ENCODE measurements around the gene ZCCHC7.

DNA sequence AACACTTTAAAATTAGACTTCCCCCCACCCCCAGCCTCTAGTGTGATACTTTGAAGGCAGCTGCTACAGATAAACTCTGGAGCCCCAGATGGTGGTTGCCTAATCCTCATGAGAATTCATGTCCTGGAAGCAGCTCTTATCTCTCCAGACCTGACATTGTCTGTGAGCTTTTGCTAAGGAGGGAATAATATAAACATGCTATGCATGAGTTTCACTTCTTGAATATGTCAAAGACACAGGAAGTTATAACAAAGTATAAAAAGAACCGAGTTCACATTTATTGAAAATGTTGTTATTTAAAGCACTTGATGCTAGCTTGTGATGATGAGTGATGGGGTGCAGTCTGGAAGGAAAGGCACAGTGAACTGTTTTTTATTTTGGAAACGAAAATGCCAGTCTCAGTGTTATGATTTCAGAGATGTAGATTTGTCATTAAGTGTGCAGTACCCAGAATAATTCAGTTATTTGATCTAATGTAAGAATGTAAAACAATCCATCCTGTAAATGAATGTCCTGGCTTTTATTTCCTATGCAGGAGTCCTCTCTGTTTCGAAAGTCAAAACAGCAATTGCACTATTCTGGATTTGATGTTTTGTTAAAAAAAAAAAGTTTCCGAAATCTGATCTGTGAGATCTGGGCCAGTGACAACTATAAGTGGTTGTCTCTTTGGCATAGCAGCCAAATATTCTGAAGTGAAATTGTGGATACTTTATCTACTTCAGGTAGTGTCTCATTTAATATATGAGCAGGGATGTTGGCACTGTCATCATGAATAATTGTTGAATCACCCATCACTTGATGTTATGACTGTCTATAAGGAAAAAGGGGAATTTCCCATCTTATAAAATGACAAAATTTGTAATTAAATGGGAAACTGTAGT, 77.0 kb downstream of the ZCCHC7 start:
- TF ChIP-seq EZH2 (IDR thresholded peaks at IDR 0.05; ENCODE audit: borderline replicate concordance, insufficient read depth, low read length, poor library complexity, severe bottlenecking) (no peak), POLR2AphosphoS5 (IDR thresholded peaks at IDR 0.05) (no peak), RAD21 (conservative IDR thresholded peaks at IDR 0.05) (no peak), SMC3 (conservative IDR thresholded peaks at IDR 0.05; ENCODE audit: poor library complexity) (no peak), MXI1 (conservative IDR thresholded peaks at IDR 0.05; ENCODE audit: poor library complexity, severe bottlenecking) (no peak), EP300 (conservative IDR thresholded peaks at IDR 0.05; ENCODE audit: poor library complexity, severe bottlenecking) (no peak), TAF1 (IDR thresholded peaks at IDR 0.05; ENCODE audit: low read depth) (no peak)
- TF ChIP-seq, protein P1, sequence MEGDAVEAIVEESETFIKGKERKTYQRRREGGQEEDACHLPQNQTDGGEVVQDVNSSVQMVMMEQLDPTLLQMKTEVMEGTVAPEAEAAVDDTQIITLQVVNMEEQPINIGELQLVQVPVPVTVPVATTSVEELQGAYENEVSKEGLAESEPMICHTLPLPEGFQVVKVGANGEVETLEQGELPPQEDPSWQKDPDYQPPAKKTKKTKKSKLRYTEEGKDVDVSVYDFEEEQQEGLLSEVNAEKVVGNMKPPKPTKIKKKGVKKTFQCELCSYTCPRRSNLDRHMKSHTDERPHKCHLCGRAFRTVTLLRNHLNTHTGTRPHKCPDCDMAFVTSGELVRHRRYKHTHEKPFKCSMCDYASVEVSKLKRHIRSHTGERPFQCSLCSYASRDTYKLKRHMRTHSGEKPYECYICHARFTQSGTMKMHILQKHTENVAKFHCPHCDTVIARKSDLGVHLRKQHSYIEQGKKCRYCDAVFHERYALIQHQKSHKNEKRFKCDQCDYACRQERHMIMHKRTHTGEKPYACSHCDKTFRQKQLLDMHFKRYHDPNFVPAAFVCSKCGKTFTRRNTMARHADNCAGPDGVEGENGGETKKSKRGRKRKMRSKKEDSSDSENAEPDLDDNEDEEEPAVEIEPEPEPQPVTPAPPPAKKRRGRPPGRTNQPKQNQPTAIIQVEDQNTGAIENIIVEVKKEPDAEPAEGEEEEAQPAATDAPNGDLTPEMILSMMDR (IDR thresholded peaks at IDR 0.05; ENCODE audit: poor library complexity, severe bottlenecking), result no peak
- TF ChIP-seq, protein P2, sequence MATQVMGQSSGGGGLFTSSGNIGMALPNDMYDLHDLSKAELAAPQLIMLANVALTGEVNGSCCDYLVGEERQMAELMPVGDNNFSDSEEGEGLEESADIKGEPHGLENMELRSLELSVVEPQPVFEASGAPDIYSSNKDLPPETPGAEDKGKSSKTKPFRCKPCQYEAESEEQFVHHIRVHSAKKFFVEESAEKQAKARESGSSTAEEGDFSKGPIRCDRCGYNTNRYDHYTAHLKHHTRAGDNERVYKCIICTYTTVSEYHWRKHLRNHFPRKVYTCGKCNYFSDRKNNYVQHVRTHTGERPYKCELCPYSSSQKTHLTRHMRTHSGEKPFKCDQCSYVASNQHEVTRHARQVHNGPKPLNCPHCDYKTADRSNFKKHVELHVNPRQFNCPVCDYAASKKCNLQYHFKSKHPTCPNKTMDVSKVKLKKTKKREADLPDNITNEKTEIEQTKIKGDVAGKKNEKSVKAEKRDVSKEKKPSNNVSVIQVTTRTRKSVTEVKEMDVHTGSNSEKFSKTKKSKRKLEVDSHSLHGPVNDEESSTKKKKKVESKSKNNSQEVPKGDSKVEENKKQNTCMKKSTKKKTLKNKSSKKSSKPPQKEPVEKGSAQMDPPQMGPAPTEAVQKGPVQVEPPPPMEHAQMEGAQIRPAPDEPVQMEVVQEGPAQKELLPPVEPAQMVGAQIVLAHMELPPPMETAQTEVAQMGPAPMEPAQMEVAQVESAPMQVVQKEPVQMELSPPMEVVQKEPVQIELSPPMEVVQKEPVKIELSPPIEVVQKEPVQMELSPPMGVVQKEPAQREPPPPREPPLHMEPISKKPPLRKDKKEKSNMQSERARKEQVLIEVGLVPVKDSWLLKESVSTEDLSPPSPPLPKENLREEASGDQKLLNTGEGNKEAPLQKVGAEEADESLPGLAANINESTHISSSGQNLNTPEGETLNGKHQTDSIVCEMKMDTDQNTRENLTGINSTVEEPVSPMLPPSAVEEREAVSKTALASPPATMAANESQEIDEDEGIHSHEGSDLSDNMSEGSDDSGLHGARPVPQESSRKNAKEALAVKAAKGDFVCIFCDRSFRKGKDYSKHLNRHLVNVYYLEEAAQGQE (IDR thresholded peaks at IDR 0.05; ENCODE audit: borderline replicate concordance), result no peak

All from neural cell (in vitro differentiated cells).